Measurements from ENCODE around the gene VPS33A. TPM values are rescaled to one million over a fixed set of nuclear protein-coding genes. Genes with fewer than 3 reads are reported as not detected.

The VPS33A gene
- total and polyA plus RNA-seq, 10 donors, result 9.7 to 31.5 (median 21.8) TPM

DNA sequence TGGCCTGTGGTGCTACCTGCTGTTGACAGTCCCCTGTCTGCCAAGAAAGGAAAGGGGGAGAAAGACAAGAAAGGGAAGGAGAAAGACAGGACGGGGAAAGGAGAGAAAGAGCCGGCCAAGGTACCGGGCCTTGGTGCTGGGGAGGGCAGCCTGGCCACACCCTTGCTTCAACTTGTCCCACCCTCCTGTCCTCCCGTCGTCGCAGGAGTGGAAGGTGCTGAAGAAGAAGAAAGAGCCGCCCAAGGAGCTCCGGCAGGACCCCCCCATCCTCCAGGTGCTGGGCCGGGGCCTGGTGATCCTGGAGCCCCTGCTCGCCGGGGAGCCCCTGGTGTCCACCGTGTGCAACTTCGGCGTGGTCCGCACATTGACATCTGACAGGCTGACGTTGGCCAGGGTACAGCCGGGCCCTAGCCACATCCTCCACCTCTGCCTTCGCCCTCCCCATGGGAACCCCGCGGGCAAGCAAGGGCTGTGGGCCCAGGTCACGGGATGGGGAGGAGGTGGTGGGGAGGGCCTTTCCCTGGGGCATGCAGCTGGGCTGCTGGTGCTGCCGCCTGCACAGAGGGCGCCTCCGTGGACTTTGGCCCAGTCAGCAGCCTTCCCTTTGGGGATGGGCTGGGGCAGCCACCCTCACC, 65.6 kb downstream of the VPS33A start:
- no peaks in the 10 kb centered on the region for H3K36me3 ChIP-seq
- TF ChIP-seq POLR2A (IDR thresholded peaks at IDR 0.05), result no peak
- TF ChIP-seq POLR2AphosphoS5 (IDR thresholded peaks at IDR 0.05), result no peak
- TF ChIP-seq, protein P1, sequence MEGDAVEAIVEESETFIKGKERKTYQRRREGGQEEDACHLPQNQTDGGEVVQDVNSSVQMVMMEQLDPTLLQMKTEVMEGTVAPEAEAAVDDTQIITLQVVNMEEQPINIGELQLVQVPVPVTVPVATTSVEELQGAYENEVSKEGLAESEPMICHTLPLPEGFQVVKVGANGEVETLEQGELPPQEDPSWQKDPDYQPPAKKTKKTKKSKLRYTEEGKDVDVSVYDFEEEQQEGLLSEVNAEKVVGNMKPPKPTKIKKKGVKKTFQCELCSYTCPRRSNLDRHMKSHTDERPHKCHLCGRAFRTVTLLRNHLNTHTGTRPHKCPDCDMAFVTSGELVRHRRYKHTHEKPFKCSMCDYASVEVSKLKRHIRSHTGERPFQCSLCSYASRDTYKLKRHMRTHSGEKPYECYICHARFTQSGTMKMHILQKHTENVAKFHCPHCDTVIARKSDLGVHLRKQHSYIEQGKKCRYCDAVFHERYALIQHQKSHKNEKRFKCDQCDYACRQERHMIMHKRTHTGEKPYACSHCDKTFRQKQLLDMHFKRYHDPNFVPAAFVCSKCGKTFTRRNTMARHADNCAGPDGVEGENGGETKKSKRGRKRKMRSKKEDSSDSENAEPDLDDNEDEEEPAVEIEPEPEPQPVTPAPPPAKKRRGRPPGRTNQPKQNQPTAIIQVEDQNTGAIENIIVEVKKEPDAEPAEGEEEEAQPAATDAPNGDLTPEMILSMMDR (IDR thresholded peaks at IDR 0.05 in 8 of 11, conservative IDR thresholded peaks at IDR 0.05 in 3 of 11), result no peak
- intact Hi-C loops (cut with DNase I; ENCODE audit: low total_unique reads), result no loop called here
- H3K27ac ChIP-seq, result no peak overlapping the region
- peak; percentile 51 for DNase-seq
- no peak overlapping the region for H3K4me3 ChIP-seq
- WGBS, 5 donors, result 75 to 87% (median 77%) methylated on average over 11 to 24 of the region's 24 CpGs
- peaks cover 7 to 33% (median 25%) of the 10 kb centered on the region in 6 donors for H3K4me1 ChIP-seq
- H3K9me3 ChIP-seq, result peaks cover 0 to under 1% (median 0%) of the 10 kb centered on the region in 8 donors
- peaks cover 0 to 88% (median 41%) of the 10 kb centered on the region in 7 donors for H3K27me3 ChIP-seq (replicated peaks in 1 of 7)

DNA sequence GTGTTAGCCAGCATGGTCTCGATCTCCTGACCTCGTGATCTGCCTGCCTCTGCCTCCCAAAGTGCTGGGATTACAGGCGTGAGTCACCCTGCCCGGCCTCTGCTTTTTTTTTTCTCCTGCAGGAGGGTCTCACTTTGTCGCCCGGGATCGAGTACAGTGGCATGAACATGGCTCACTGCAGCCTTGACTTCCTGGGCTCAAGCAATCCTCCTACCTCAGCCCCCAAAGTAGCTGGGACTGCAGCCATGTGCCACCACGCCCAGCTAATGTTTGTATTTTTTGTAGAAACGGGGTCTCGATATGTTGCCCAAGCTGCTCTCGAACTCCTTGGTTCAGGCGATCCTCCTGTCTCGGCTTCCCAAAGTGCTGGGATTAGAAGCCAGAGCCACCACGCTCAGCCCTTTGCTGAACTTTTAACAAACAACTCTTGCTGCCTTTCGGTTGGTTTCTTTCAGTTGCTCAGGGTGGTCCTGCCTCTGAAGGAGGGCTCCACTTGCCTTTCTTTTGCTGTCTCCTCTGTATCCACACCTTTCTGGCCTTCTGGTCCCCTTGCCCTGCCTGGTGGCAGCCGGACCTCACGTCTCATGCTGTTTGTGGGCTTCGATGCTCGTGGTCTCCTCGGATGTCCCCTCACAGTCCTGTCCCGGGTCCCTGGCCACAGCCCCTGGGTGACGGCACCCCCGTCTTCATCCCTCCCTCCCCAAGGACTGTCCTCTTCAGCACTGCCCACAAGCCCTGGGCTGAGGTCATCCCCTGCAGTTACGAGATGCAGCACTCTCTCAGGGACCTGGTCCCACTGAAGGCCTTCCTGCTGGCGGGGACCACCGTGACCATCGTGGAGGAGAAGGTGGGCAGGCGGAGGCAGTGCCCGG, 66.6 kb downstream of the VPS33A start:
- intact Hi-C loops (cut with DNase I; ENCODE audit: low total_unique reads), result loop anchor here (5.0 kb wide), 1 partner anchor 147 kb away; no protein-coding TSS in a partner anchor
- H3K9me3 ChIP-seq, result peaks cover 0 to 10% (median 6%) of the 10 kb centered on the region in 8 donors
- WGBS, 5 donors, result 88 to 93% (median 90%) methylated on average over 29 of the region's 29 CpGs
- no peak overlapping the region for H3K4me3 ChIP-seq
- TF ChIP-seq, protein P1 (IDR thresholded peaks at IDR 0.05 in 8 of 11, conservative IDR thresholded peaks at IDR 0.05 in 3 of 11), result no peak
- no peak for TF ChIP-seq POLR2A (IDR thresholded peaks at IDR 0.05)
- no peak overlapping the region for H3K27ac ChIP-seq
- H3K27me3 ChIP-seq (replicated peaks in 1 of 7), result peaks cover 0 to 79% (median 40%) of the 10 kb centered on the region in 7 donors
- no peaks in the 10 kb centered on the region for H3K36me3 ChIP-seq
- peaks cover 7 to 24% (median 22%) of the 10 kb centered on the region in 6 donors for H3K4me1 ChIP-seq
- peak; percentile 45 for DNase-seq

DNA sequence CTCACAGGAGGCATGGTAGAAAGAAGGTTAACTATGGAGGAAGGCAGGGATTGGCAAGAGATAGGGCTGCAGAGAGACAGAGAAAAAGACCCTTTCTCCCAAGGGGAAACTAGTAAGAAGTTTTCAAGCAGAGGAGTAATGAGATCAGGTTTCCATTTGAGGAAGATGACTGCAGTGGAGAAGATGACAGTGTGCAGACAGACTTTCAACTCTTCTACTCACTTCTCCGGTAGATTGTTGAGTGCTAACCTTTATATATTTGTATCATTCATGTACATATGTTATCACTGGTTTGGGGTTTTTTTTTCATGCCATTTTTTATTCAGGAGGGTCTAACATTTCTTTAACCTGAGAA, 68.7 kb downstream of the VPS33A start:
- peaks cover 0 to 13% (median 6%) of the 10 kb centered on the region in 8 donors for H3K9me3 ChIP-seq
- no peak overlapping the region for H3K4me3 ChIP-seq
- no peak for DNase-seq
- H3K27ac ChIP-seq, result no peak overlapping the region
- peaks cover 0 to 2% (median 1%) of the 10 kb centered on the region in 6 donors for H3K4me1 ChIP-seq
- TF ChIP-seq POLR2A (IDR thresholded peaks at IDR 0.05) (no peak), POLR2AphosphoS5 (IDR thresholded peaks at IDR 0.05) (no peak)
- TF ChIP-seq, protein P1 (IDR thresholded peaks at IDR 0.05 in 8 of 11, conservative IDR thresholded peaks at IDR 0.05 in 3 of 11), result no peak
- 50 to 64% (median 58%) methylated on average over 1 of the region's 1 CpG for WGBS, 5 donors
- H3K36me3 ChIP-seq, result no peaks in the 10 kb centered on the region
- peaks cover 0 to 58% (median 20%) of the 10 kb centered on the region in 7 donors for H3K27me3 ChIP-seq (replicated peaks in 1 of 7)
- intact Hi-C loops (cut with DNase I; ENCODE audit: low total_unique reads), result loop anchor here (5.0 kb wide), 1 partner anchor 145 kb away; no protein-coding TSS in a partner anchor

DNA sequence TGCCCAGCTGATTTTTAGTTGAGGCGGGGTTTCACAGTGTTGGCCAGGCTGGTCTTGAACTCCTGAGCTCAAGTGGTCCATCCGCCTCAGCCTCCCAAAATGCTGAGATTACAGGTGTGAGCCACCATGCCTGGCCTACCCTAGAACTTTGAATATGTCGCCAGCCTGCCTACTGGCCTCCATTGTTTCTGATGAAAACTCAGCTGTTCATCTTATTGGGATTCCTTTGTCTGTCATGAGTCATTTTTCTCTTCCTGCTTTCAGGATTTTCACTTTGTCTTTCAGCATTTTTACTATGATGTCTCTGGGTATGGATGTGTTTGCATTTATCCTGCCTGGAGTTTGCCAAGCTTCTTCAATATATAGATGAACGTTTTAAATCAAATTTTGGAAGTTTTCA, 70.9 kb downstream of the VPS33A start:
- intact Hi-C loops (cut with DNase I; ENCODE audit: low total_unique reads), result loop anchor here (5.0 kb wide), 1 partner anchor 143 kb away; no protein-coding TSS in a partner anchor
- Histone ChIP-seq H3K36me3 (no peaks in the 10 kb centered on the region), H3K27me3 (replicated peaks in 1 of 7) (peaks cover 0 to 38% (median 6%) of the 10 kb centered on the region in 7 donors), H3K27ac (no peak overlapping the region), H3K4me3 (no peak overlapping the region), H3K9me3 (peaks cover 0 to 13% (median 6%) of the 10 kb centered on the region in 8 donors), H3K4me1 (peaks cover 0 to 6% (median 0%) of the 10 kb centered on the region in 6 donors)
- WGBS, 5 donors, result 88 to 98% (median 90%) methylated on average over 4 of the region's 4 CpGs
- DNase-seq, result no peak
- no peak for TF ChIP-seq POLR2A (IDR thresholded peaks at IDR 0.05)
- no peak for TF ChIP-seq POLR2AphosphoS5 (IDR thresholded peaks at IDR 0.05)
- TF ChIP-seq, protein P1 (IDR thresholded peaks at IDR 0.05 in 8 of 11, conservative IDR thresholded peaks at IDR 0.05 in 3 of 11), result no peak
